SHP77 treated with DMSO at 0.1 percent for 48 hours (cell line): ENCODE data around the gene MIR17HG.
"Not testable (repeated sequence)": the region's sequence is repeated elsewhere in the genome, so short reads cannot be mapped to it uniquely, and the experiment has no call there.

ENCODE experiments used
- DNase-seq: peaks from one replicate; lab custom pipeline; 2025; lab: John Stamatoyannopoulos, UW

The MIR17HG gene

GRCh38 chr13:91347996-91348905, 764 bp downstream of the MIR17HG start:
- no peak for DNase-seq

GRCh38 chr13:91348906-91349435, 1.5 kb downstream of the MIR17HG start:
- DNase-seq: peak; percentile 84

DNA sequence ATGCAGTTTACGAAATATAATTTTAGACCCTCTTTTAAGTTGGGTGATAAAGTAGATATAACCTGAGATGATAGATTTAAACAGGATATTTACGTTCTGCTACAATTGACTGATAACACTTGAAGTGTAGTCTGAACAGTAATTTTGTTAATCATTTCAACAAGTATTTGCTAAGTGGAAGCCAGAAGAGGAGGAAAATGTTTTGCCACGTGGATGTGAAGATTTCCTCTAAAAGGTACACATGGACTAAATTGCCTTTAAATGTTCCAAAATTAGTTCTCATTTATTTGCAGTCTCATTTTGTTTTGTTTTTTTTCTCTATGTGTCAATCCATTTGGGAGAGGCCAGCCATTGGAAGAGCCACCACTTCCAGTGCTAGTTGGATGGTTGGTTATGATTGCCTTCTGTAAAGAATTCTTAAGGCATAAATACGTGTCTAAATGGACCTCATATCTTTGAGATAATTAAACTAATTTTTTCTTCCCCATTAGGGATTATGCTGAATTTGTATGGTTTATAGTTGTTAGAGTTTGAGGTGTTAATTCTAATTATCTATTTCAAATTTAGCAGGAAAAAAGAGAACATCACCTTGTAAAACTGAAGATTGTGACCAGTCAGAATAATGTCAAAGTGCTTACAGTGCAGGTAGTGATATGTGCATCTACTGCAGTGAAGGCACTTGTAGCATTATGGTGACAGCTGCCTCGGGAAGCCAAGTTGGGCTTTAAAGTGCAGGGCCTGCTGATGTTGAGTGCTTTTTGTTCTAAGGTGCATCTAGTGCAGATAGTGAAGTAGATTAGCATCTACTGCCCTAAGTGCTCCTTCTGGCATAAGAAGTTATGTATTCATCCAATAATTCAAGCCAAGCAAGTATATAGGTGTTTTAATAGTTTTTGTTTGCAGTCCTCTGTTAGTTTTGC, 2.8 kb downstream of the MIR17HG start:
- DNase-seq: no peak

- no peak for DNase-seq
Measured at GRCh38 chr13:91351123-91351522, 3.6 kb downstream of the MIR17HG start.

DNA sequence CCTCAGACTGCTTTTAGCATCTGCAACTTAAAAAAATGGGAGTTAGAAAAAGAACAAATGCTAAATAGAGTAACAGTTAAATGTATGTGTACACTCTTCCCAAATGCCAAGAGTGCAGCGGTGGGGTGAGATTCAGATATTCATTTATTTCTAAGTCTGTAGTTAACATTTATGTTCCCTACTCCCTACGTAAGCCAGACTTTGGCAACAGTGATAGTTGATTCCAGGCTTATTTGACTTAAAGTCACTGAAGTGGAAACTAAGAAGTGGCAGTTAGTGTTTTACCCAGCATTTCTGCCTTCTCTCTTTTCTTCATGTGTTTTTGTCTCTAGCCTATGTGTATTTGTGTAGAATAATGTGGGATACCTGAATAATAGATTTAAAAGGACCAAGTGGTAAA, 4.5 kb downstream of the MIR17HG start:
- no peak for DNase-seq

GRCh38 chr13:91352891-91353290, 5.4 kb downstream of the MIR17HG start:
- not testable (repeated sequence) for DNase-seq

DNA sequence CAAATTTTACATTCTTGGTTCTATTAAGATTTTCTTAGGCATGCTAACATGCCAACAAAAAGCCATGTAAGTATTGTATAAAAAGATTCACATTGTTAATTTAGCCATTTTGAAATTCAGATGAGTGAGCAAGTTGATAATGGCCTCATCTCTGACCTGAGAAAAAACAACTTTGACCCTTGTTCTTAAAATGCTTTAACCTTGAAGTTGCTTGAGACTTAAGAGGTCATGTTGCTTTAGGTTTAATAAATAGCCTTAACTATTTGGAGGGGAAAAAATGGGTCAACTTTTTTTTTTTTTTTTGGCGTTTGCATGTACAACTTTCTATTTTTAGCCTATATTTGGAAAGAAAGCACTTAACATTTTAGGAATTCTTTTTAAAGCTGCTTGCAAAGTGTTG, 6.0 kb downstream of the MIR17HG start:
- DNase-seq: no peak

DNA sequence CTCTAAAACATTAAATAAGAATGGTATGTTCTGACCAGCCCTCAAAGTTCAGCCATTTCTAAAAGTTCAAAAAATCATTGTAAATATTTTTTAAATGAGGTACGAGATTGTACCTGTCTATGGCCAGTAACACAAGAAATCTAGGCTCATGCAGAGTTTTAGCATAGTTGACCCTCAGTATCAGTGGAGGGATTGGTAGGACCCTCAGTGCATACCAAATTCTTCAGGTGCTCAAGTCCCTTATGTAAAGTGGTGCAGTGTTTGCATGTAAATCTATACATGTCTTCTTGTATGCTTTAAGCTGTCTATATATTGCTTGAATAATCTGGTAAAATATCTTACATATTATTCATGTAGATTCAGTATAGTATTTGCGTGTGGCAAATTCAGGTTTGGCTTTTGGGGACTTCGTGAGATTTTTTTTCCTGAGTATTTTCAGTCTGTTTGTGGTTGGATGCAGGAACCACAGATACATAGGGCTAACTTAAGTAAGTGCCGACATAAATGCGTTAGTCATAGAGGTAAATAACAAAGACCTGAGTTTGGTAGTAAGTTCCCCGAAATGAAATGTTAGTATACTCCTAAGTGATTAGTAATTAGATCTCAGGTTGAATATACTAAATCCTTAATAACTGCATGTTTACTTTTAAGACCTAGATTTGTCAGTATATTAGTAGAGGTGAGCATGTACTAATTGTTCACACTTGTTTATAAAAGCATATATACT, 7.8 kb downstream of the MIR17HG start:
- DNase-seq: no peak

DNA sequence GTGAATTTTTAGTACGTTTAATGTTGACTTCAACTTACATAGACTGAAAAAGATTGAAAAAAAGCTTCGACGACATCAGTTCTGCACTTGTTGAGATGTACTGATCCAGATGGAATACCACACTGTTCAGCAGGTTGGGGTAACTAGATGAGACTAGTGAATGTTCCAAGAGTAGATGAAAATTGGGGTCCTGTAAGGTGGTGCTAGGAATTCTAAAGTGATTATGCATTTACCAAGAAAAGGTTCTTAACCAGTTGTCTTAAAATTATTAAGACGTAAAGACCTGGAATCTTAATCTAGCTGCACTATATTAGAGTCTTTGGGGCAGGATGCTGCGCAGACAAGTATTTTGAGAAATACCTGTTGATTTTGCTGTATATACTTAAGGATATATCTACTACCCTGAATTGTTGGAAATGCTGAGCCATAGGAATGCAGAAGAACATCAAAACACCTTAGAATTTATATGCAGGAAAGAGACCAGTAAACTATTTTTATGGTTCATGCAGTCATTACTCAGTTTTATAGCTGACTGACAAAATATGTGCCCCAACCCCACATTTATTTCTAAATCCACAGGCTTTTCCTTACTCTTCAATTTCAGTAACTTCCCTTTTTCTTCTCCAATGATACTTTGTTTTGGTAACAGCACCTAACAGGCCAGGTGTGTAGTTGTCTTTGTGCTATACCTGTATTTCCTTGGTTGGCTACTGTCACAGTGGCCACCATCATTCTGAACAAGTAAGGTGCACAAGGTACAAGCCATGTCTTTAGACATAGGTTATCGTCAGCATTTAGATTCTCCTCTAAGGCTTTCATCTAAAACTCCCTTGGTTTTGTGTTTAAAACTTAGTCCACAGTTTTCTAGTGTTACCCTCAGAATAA, 8.6 kb downstream of the MIR17HG start:
- DNase-seq: no peak

GRCh38 chr13:91356919-91357612, 9.6 kb downstream of the MIR17HG start:
- no peak for DNase-seq

DNA sequence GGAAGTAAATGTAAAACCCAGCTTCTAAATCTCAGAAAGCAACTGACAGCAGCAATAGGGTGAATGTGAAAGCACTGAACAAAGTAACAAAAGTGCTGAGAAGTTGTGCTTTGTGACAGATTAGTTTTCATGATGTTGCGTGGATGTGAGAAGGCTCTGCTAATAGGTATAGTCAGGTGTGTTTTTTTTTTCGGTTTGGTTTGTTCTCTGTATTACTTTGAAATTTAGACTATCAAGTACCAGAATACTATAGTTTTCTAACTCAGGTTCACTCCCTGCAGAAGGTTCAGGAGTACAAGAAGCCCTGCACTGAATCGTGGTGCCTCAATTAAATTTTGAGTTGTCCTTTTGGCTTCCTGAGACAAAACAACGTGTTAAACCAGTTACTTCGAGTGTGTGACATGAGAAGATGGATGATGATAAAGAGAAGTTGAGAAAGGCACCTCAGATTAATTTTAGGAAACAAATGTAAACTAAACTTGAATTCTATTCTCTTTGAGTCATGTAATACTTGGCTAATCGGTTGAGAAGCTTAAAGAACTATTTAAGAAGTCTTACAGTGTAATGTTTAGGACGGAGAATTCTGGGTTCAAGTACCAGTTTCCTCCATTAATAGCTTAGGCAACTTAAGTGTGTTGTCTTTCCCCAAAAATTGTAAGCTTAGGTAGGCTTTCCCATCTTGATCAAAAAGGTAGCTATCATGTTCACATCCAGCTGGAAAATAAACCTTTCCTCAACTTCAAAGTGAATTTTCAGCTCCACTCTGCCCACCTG, 10.3 kb downstream of the MIR17HG start:
- DNase-seq: no peak

- DNase-seq: no peak
Measured at GRCh38 chr13:91358387-91358782, 10.9 kb downstream of the MIR17HG start.

- DNase-seq: no peak
Measured at GRCh38 chr13:91359111-91359510, 11.6 kb downstream of the MIR17HG start.

DNA sequence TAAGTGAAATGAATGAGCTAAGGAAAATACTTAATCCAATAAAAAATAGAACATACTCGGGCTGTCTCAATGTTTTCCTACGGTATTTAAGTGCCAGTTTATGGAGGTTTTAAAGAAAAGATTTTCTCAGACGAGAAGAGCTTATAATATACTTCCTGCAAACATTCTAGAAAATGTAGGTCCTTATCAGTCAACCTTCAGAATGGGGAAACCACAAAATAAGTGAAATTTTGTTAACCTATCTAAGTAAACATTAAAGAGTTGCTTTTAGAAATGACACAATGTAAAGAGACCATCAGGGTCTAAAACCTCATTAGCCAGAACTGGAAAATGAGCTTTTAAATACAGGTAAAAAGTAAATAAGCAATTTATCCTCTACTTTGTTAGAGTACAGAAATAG, 12.1 kb downstream of the MIR17HG start:
- no peak for DNase-seq

- no peak for DNase-seq
Measured at GRCh38 chr13:91360246-91360751, 12.8 kb downstream of the MIR17HG start.

DNA sequence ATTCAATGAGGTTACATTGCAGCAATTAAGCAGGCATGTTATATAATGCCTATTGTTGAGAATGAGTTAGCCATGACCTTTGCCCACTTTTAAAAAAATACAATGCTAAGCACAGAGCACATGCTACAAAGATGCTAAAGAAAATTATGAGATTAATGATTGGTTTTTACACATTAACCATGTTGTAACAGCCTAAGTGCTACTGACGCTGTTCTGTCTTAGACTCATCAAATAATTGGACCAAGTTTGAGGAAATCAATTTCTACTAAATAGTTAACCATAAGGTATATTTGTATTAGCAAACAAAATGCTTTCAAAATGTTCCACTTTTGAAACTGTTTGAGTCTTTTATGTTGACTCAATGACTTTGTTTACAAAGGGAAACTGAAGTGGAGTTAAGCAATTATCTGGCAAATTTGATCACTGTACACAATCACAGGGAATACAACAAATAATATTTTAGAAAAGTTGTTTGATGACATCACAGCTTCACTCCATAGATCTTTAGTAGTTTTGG, 14.3 kb downstream of the MIR17HG start:
- DNase-seq: no peak

- DNase-seq: no peak
Measured at GRCh38 chr13:91362908-91363307, 15.4 kb downstream of the MIR17HG start.

DNA sequence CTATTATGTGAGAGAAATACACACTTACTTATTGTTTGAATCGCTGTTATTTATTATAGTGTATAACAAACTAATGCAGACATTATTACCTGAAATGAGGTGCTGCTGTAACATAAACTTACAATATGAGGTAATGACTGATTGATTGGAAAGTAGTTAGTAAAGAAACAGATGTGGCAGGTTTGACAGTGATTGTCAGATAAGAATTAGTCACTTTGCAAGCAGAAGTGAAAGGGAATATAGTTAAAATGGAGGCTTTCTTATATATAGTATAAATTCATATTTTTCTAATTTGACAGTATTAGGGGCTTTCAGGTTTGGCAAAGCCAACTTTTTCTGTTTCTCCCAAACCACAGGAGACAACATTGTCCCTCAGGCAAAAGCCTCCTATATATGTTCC, 20.6 kb downstream of the MIR17HG start:
- no peak for DNase-seq
